Measurements from ENCODE around the gene EML5. TPM values are rescaled to one million over a fixed set of nuclear protein-coding genes. Genes with fewer than 3 reads are reported as not detected.

Gene EML5
- total and polyA plus RNA-seq, 3 experiments from 2014 or later, result 0.86 to 3.6 (median 3.2) TPM

- peaks cover 5 to 16% (median 5%) of the 10 kb centered on the region in 3 donors for H3K36me3 Mint-ChIP-seq
- POLR2A ChIA-PET, result no interaction called here
- no peak overlapping the region for H3K27ac Mint-ChIP-seq
These were observed 164.3 kb downstream of the EML5 start for GRCh38 chr14:88628462-88628861.

GRCh38 chr14:88628033-88628432 is 164.7 kb downstream of the EML5 start:
- H3K36me3 ChIP-seq (ENCODE audit: insufficient read depth, low read length), result no peaks in the 10 kb centered on the region
- DNase-seq, result no peak
- no peak overlapping the region for H3K27ac Mint-ChIP-seq
- H3K4me1 Mint-ChIP-seq, result no peaks in the 10 kb centered on the region
- H3K9me3 ChIP-seq (ENCODE audit: low read length), result no peaks in the 10 kb centered on the region
- H3K27me3 Mint-ChIP-seq, result no peaks in the 10 kb centered on the region
- no peak overlapping the region for H3K27ac ChIP-seq (ENCODE audit: low read depth, low read length)
- H3K4me3 ChIP-seq (ENCODE audit: low read length), result no peak overlapping the region
- ChIA-PET POLR2A (no interaction called here), CTCF (no interaction called here)
- peaks cover 5 to 16% (median 5%) of the 10 kb centered on the region in 3 donors for H3K36me3 Mint-ChIP-seq
- H3K27me3 ChIP-seq (ENCODE audit: insufficient read depth, low read length, poor library complexity, severe bottlenecking), result no peaks in the 10 kb centered on the region
- H3K4me3 Mint-ChIP-seq, result no peak overlapping the region
- H3K4me1 ChIP-seq (ENCODE audit: insufficient read depth, low read length), result no peaks in the 10 kb centered on the region
- H3K9me3 Mint-ChIP-seq, result no peaks in the 10 kb centered on the region

More at GRCh38 chr14:88628462-88628861, 164.3 kb downstream of the EML5 start:
- Histone ChIP-seq H3K9me3 (ENCODE audit: low read length) (no peaks in the 10 kb centered on the region), H3K36me3 (ENCODE audit: insufficient read depth, low read length) (no peaks in the 10 kb centered on the region), H3K4me3 (ENCODE audit: low read length) (no peak overlapping the region), H3K27me3 (ENCODE audit: insufficient read depth, low read length, poor library complexity, severe bottlenecking) (no peaks in the 10 kb centered on the region), H3K27ac (ENCODE audit: low read depth, low read length) (no peak overlapping the region), H3K4me1 (ENCODE audit: insufficient read depth, low read length) (no peaks in the 10 kb centered on the region)
- H3K9me3 Mint-ChIP-seq, result no peaks in the 10 kb centered on the region
- H3K27me3 Mint-ChIP-seq, result no peaks in the 10 kb centered on the region
- CTCF ChIA-PET, result no interaction called here
- no peaks in the 10 kb centered on the region for H3K4me1 Mint-ChIP-seq
- no peak overlapping the region for H3K4me3 Mint-ChIP-seq
- no peak for DNase-seq

- Mint-ChIP-seq H3K36me3 (peaks cover 0 to 23% (median 6%) of the 10 kb centered on the region in 3 donors), H3K4me1 (no peaks in the 10 kb centered on the region)
- CTCF ChIA-PET, result no interaction called here
These were observed 167.1 kb downstream of the EML5 start for GRCh38 chr14:88625671-88626070.

GRCh38 chr14:88621100-88621499 is 171.7 kb downstream of the EML5 start:
- no peaks in the 10 kb centered on the region for H3K9me3 Mint-ChIP-seq
- H3K4me3 ChIP-seq (ENCODE audit: low read length), result no peak overlapping the region
- H3K27ac Mint-ChIP-seq, result no peak overlapping the region
- H3K36me3 Mint-ChIP-seq, result peaks cover 3 to 26% (median 6%) of the 10 kb centered on the region in 3 donors
- no peaks in the 10 kb centered on the region for H3K4me1 ChIP-seq (ENCODE audit: insufficient read depth, low read length)
- no peak for DNase-seq
- no peaks in the 10 kb centered on the region for H3K36me3 ChIP-seq (ENCODE audit: insufficient read depth, low read length)
- no peaks in the 10 kb centered on the region for H3K27me3 ChIP-seq (ENCODE audit: insufficient read depth, low read length, poor library complexity, severe bottlenecking)
- ChIA-PET POLR2A (no interaction called here), CTCF (no interaction called here)
- no peak overlapping the region for H3K27ac ChIP-seq (ENCODE audit: low read depth, low read length)
- no peak overlapping the region for H3K4me3 Mint-ChIP-seq
- H3K27me3 Mint-ChIP-seq, result no peaks in the 10 kb centered on the region
- H3K9me3 ChIP-seq (ENCODE audit: low read length), result no peaks in the 10 kb centered on the region
- H3K4me1 Mint-ChIP-seq, result no peaks in the 10 kb centered on the region

More at GRCh38 chr14:88625671-88626070, 167.1 kb downstream of the EML5 start:
- no peaks in the 10 kb centered on the region for H3K36me3 ChIP-seq (ENCODE audit: insufficient read depth, low read length)
- POLR2A ChIA-PET, result no interaction called here
- H3K27me3 ChIP-seq (ENCODE audit: insufficient read depth, low read length, poor library complexity, severe bottlenecking), result no peaks in the 10 kb centered on the region
- H3K4me3 Mint-ChIP-seq, result no peak overlapping the region
- no peaks in the 10 kb centered on the region for H3K9me3 ChIP-seq (ENCODE audit: low read length)
- H3K4me1 ChIP-seq (ENCODE audit: insufficient read depth, low read length), result no peaks in the 10 kb centered on the region
- H3K27ac Mint-ChIP-seq, result no peak overlapping the region
- no peaks in the 10 kb centered on the region for H3K27me3 Mint-ChIP-seq
- H3K27ac ChIP-seq (ENCODE audit: low read depth, low read length), result no peak overlapping the region
- no peaks in the 10 kb centered on the region for H3K9me3 Mint-ChIP-seq
- no peak overlapping the region for H3K4me3 ChIP-seq (ENCODE audit: low read length)
- DNase-seq, result no peak

DNA sequence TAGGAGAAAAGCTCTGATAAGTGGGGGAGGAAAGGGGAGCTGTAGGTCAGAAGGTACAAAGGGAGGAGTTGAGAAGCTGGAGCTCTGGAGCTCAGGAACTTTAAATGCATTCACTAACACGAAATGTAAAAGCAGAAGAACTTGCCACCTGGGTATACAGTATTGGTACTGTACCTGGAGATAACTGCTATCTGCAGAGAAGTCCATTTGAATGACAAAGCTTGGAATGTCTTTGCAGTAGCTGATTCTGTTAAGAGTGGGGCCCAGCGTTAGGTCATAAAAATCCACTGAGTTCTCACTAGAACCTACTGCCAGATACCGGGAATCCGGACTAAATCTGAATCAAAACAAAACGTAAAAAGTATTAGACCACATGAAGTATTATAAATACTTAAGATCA is 174.3 kb downstream of the EML5 start:
- no peak overlapping the region for H3K4me3 ChIP-seq (ENCODE audit: low read length)
- no peak for DNase-seq
- no peak overlapping the region for H3K4me3 Mint-ChIP-seq
- no peaks in the 10 kb centered on the region for H3K4me1 ChIP-seq (ENCODE audit: insufficient read depth, low read length)
- H3K36me3 Mint-ChIP-seq, result peaks cover 3 to 35% (median 3%) of the 10 kb centered on the region in 3 donors
- H3K4me1 Mint-ChIP-seq, result peaks cover 3 to 4% (median 3%) of the 10 kb centered on the region in 3 donors
- POLR2A ChIA-PET, result no interaction called here
- CTCF ChIA-PET, result no interaction called here
- no peak overlapping the region for H3K27ac Mint-ChIP-seq
- no peaks in the 10 kb centered on the region for H3K9me3 Mint-ChIP-seq
- H3K9me3 ChIP-seq (ENCODE audit: low read length), result no peaks in the 10 kb centered on the region
- H3K27me3 Mint-ChIP-seq, result no peaks in the 10 kb centered on the region
- H3K27ac ChIP-seq (ENCODE audit: low read depth, low read length), result no peak overlapping the region
- no peaks in the 10 kb centered on the region for H3K27me3 ChIP-seq (ENCODE audit: insufficient read depth, low read length, poor library complexity, severe bottlenecking)
- no peaks in the 10 kb centered on the region for H3K36me3 ChIP-seq (ENCODE audit: insufficient read depth, low read length)

GRCh38 chr14:88617479-88617878 is 175.3 kb downstream of the EML5 start:
- H3K4me3 ChIP-seq (ENCODE audit: low read length), result no peak overlapping the region
- Mint-ChIP-seq H3K36me3 (peaks cover 3 to 42% (median 6%) of the 10 kb centered on the region in 3 donors), H3K4me1 (peaks cover 7 to 13% (median 11%) of the 10 kb centered on the region in 3 donors), H3K9me3 (no peaks in the 10 kb centered on the region), H3K27ac (peak overlapping the region in 1 of 8 donors; percentile 31), H3K27me3 (no peaks in the 10 kb centered on the region), H3K4me3 (no peak overlapping the region)
- ChIA-PET POLR2A (no interaction called here), CTCF (no interaction called here)
- no peaks in the 10 kb centered on the region for H3K36me3 ChIP-seq (ENCODE audit: insufficient read depth, low read length)
- H3K4me1 ChIP-seq (ENCODE audit: insufficient read depth, low read length), result no peaks in the 10 kb centered on the region
- H3K27ac ChIP-seq (ENCODE audit: low read depth, low read length), result no peak overlapping the region
- no peaks in the 10 kb centered on the region for H3K27me3 ChIP-seq (ENCODE audit: insufficient read depth, low read length, poor library complexity, severe bottlenecking)
- no peak for DNase-seq
- no peaks in the 10 kb centered on the region for H3K9me3 ChIP-seq (ENCODE audit: low read length)

DNA sequence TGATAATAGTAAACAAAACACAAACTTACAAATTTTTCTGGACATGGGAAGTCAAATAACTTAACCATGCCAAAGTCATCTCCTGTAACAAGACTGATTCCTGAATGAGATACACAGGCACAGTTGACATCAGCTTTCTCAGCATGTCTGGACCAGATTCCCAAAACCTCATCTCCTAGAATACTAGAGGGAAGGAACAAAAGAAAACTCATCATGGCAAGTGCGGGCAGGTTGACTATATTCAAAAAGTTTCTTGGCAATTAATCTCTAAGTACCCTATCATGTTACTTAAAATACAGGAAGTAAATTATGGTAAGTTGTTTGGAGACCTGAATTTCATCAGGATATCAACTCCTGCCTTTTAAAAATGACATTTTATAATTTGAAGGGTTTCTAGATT is 176.1 kb downstream of the EML5 start:
- ChIA-PET POLR2A (no interaction called here), CTCF (no interaction called here)
- no peaks in the 10 kb centered on the region for H3K36me3 ChIP-seq (ENCODE audit: insufficient read depth, low read length)
- peak overlapping the region in 2 of 8 donors; percentile 4 to 31 for H3K27ac Mint-ChIP-seq
- no peak overlapping the region for H3K4me3 ChIP-seq (ENCODE audit: low read length)
- no peaks in the 10 kb centered on the region for H3K4me1 ChIP-seq (ENCODE audit: insufficient read depth, low read length)
- H3K4me3 Mint-ChIP-seq, result no peak overlapping the region
- H3K36me3 Mint-ChIP-seq, result peaks cover 3 to 43% (median 8%) of the 10 kb centered on the region in 3 donors
- H3K9me3 Mint-ChIP-seq, result no peaks in the 10 kb centered on the region
- DNase-seq, result no peak
- no peaks in the 10 kb centered on the region for H3K27me3 Mint-ChIP-seq
- no peaks in the 10 kb centered on the region for H3K27me3 ChIP-seq (ENCODE audit: insufficient read depth, low read length, poor library complexity, severe bottlenecking)
- no peak overlapping the region for H3K27ac ChIP-seq (ENCODE audit: low read depth, low read length)
- peaks cover 9 to 17% (median 16%) of the 10 kb centered on the region in 3 donors for H3K4me1 Mint-ChIP-seq
- H3K9me3 ChIP-seq (ENCODE audit: low read length), result no peaks in the 10 kb centered on the region

DNA sequence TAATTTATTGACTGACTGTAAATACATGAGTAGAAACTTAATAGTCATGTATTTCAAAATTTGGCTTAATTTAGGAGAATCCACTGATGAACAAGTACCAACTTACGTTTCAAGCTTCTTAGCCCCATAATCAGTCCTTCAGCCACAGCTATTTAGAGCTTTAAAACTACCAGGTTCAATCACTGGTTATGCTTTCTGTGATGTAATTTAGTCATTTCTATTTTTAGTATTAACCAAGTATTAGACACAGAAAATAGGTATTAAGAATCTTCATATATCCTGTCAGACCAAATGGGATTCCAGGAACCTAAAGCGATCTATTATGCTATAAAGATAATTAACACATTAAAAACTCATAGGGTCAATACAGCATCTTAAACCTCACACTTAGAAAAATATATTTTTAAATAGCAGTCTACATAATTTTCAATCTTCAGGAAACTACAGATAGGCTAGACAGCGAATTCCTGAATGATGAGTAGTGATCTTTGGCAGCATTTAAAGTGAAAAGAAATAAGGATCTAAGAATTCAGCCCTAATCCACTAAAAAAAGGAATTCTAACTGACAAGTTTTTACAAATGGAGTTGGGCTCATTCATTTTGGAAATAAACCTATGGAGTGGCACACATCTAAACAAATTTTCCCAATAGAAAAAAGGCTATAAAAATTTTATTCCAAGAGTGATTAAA is 178.4 kb downstream of the EML5 start:
- Histone ChIP-seq H3K36me3 (ENCODE audit: insufficient read depth, low read length) (peaks cover 17% of the 10 kb centered on the region), H3K4me1 (ENCODE audit: insufficient read depth, low read length) (no peaks in the 10 kb centered on the region), H3K27ac (ENCODE audit: low read depth, low read length) (no peak overlapping the region), H3K4me3 (ENCODE audit: low read length) (no peak overlapping the region), H3K9me3 (ENCODE audit: low read length) (no peaks in the 10 kb centered on the region), H3K27me3 (ENCODE audit: insufficient read depth, low read length, poor library complexity, severe bottlenecking) (no peaks in the 10 kb centered on the region)
- Mint-ChIP-seq H3K27ac (no peak overlapping the region), H3K36me3 (peaks cover 10 to 64% (median 26%) of the 10 kb centered on the region in 3 donors), H3K9me3 (no peaks in the 10 kb centered on the region), H3K27me3 (no peaks in the 10 kb centered on the region), H3K4me3 (no peak overlapping the region), H3K4me1 (peaks cover 10 to 27% (median 18%) of the 10 kb centered on the region in 3 donors)
- ChIA-PET POLR2A (no interaction called here), CTCF (no interaction called here)
- DNase-seq, result no peak
